ENCODE measurements around the gene SUPT20HL2. TPM values are rescaled to one million over a fixed set of nuclear protein-coding genes. Genes with fewer than 3 reads are reported as not detected.

The SUPT20HL2 gene
- total RNA-seq, 1 experiment from 2014 or later = not detected

DNA sequence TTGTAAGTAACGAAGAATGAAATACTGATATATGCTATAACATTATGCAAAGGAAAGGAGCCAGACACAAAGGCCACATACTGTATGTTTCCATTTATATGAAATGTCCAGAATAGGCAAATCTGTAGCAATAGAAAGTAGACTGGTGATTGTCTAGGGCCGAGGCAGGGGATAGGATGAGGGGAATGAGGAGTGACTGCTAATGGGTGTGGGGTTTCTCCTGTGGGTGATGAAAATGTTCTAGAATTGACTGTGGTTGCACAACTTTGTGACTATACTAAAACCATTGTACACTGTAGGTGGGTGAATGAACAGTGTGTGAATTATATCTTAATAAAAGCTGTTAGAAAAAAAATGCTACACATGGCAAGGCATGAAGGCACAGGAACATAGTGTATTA, 26.6 kb upstream of the SUPT20HL2 start:
- Histone ChIP-seq H3K27ac (no peak overlapping the region), H3F3A (ENCODE audit: insufficient read depth, low read depth) (no peaks in the 10 kb centered on the region), H3K4me2 (no peak overlapping the region), H3K9me3 (ENCODE audit: insufficient read depth, low read depth) (no peaks in the 10 kb centered on the region), H3K36me3 (ENCODE audit: low read depth) (no peaks in the 10 kb centered on the region), H4K20me1 (ENCODE audit: insufficient read depth) (no peaks in the 10 kb centered on the region), H3K9me2 (ENCODE audit: insufficient read depth) (no peaks in the 10 kb centered on the region), H3K79me2 (ENCODE audit: low read depth) (no peaks in the 10 kb centered on the region), H3K4me1 (replicated peaks; ENCODE audit: insufficient read depth) (no peaks in the 10 kb centered on the region), H2AFZ (no peak overlapping the region), H3K4me3 (no peak overlapping the region), H3K27me3 (ENCODE audit: insufficient read depth, low read depth) (peaks cover 7% of the 10 kb centered on the region; the same call in 1 of the 2 replicates)
- no peak for TF ChIP-seq EZH2 (IDR thresholded peaks at IDR 0.05; ENCODE audit: low read depth)
- TF ChIP-seq, protein P1, sequence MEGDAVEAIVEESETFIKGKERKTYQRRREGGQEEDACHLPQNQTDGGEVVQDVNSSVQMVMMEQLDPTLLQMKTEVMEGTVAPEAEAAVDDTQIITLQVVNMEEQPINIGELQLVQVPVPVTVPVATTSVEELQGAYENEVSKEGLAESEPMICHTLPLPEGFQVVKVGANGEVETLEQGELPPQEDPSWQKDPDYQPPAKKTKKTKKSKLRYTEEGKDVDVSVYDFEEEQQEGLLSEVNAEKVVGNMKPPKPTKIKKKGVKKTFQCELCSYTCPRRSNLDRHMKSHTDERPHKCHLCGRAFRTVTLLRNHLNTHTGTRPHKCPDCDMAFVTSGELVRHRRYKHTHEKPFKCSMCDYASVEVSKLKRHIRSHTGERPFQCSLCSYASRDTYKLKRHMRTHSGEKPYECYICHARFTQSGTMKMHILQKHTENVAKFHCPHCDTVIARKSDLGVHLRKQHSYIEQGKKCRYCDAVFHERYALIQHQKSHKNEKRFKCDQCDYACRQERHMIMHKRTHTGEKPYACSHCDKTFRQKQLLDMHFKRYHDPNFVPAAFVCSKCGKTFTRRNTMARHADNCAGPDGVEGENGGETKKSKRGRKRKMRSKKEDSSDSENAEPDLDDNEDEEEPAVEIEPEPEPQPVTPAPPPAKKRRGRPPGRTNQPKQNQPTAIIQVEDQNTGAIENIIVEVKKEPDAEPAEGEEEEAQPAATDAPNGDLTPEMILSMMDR (conservative IDR thresholded peaks at IDR 0.05) = no peak
- no peak for DNase-seq
- no TSS peak for BruUV-seq (replicated peaks)
- POLR2A ChIA-PET (ENCODE audit: unreplicated experiment) = no interaction called here
- CTCF ChIA-PET = no interaction called here
- intact Hi-C loops (cut with micrococcal nuclease; ENCODE audit: unreplicated experiment) = no loop called here

DNA sequence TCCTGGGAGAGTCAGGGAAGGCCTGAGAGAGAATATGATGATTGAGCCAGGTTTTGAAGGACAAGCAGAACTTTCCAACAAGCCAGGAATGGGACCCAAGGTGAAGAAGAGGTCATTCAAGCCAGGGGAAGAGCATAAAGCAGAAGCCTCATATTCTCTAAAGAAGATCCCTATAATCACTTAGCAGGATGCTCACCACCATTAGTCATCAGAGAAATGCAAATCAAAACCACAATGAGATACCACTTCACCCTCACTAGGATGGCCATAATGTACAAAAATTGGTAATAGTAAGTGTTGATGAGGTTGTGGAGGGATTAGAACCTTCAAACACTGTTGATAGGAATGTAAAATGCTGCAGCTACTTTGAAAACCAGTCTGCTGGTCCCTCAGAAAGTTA, 26.0 kb upstream of the SUPT20HL2 start:
- no peaks in the 10 kb centered on the region for H4K20me1 ChIP-seq (ENCODE audit: insufficient read depth)
- TF ChIP-seq, protein P1 (conservative IDR thresholded peaks at IDR 0.05) = no peak
- no peak for TF ChIP-seq EZH2 (IDR thresholded peaks at IDR 0.05; ENCODE audit: low read depth)
- H2AFZ ChIP-seq = no peak overlapping the region
- DNase-seq = no peak
- H3K36me3 ChIP-seq (ENCODE audit: low read depth) = no peaks in the 10 kb centered on the region
- H3K9me2 ChIP-seq (ENCODE audit: insufficient read depth) = no peaks in the 10 kb centered on the region
- intact Hi-C loops (cut with micrococcal nuclease; ENCODE audit: unreplicated experiment) = no loop called here
- H3K9me3 ChIP-seq (ENCODE audit: insufficient read depth, low read depth) = no peaks in the 10 kb centered on the region
- no peaks in the 10 kb centered on the region for H3K79me2 ChIP-seq (ENCODE audit: low read depth)
- CTCF ChIA-PET = no interaction called here
- no peak overlapping the region for H3K27ac ChIP-seq
- no TSS peak for BruUV-seq (replicated peaks)
- POLR2A ChIA-PET (ENCODE audit: unreplicated experiment) = no interaction called here
- H3K4me3 ChIP-seq = no peak overlapping the region
- H3K4me1 ChIP-seq (replicated peaks; ENCODE audit: insufficient read depth) = no peaks in the 10 kb centered on the region
- H3K27me3 ChIP-seq (ENCODE audit: insufficient read depth, low read depth) = peaks cover 7% of the 10 kb centered on the region; the same call in 1 of the 2 replicates
- no peak overlapping the region for H3K4me2 ChIP-seq
- H3F3A ChIP-seq (ENCODE audit: insufficient read depth, low read depth) = no peaks in the 10 kb centered on the region

DNA sequence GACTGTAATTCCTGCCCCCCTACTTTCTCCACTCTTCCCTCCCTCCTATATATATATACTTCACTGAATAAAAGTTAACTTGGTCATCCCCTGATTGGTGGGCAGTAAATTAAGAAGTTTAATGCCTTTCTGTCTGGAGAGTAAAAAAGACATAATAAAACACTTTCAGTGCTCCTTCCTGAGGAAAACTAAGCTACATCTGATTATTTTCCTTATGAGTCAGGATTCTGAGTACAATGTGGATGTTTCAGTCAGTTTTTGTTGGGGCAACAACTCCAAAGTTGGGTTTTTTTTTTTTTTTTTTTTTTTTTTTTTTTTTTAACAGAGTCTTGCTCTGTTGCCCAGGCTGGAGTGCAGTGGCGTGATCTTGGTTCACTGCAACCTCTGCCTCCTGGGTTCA, 22.0 kb upstream of the SUPT20HL2 start:
- intact Hi-C loops (cut with micrococcal nuclease; ENCODE audit: unreplicated experiment) = no loop called here
- no peak for TF ChIP-seq EZH2 (IDR thresholded peaks at IDR 0.05; ENCODE audit: low read depth)
- TF ChIP-seq, protein P1 (conservative IDR thresholded peaks at IDR 0.05) = no peak
- H3F3A ChIP-seq (ENCODE audit: insufficient read depth, low read depth) = no peaks in the 10 kb centered on the region
- BruUV-seq (replicated peaks) = no TSS peak
- no peaks in the 10 kb centered on the region for H3K36me3 ChIP-seq (ENCODE audit: low read depth)
- H3K4me1 ChIP-seq (replicated peaks; ENCODE audit: insufficient read depth) = no peaks in the 10 kb centered on the region
- DNase-seq = no peak
- no peaks in the 10 kb centered on the region for H3K9me2 ChIP-seq (ENCODE audit: insufficient read depth)
- H3K79me2 ChIP-seq (ENCODE audit: low read depth) = no peaks in the 10 kb centered on the region
- no peaks in the 10 kb centered on the region for H3K27me3 ChIP-seq (ENCODE audit: insufficient read depth, low read depth)
- no peak overlapping the region for H3K4me2 ChIP-seq
- H4K20me1 ChIP-seq (ENCODE audit: insufficient read depth) = no peaks in the 10 kb centered on the region
- ChIA-PET POLR2A (ENCODE audit: unreplicated experiment) (no interaction called here), CTCF (no interaction called here)
- no peak overlapping the region for H3K27ac ChIP-seq
- H2AFZ ChIP-seq = no peak overlapping the region
- H3K4me3 ChIP-seq = no peak overlapping the region
- H3K9me3 ChIP-seq (ENCODE audit: insufficient read depth, low read depth) = no peaks in the 10 kb centered on the region

Data from PC-9 (cell line).